ENCODE data around the gene DOCK9. TPM values are rescaled to one million over a fixed set of nuclear protein-coding genes. Genes with fewer than 3 reads are reported as not detected.

The DOCK9 gene
- total and polyA plus RNA-seq, 2 experiments from 2014 or later = 8.5 to 57.7 TPM

- TF ChIP-seq ETS1 (IDR thresholded peaks at IDR 0.05) (no peak), CREB1 (CRISPR knock-in tag; IDR thresholded peaks at IDR 0.05; ENCODE audit: low read depth) (no peak), NANOG (IDR thresholded peaks at IDR 0.05; ENCODE audit: borderline replicate concordance) (no peak), JUNB (IDR thresholded peaks at IDR 0.05; ENCODE audit: unreplicated experiment) (no peak), POLR2AphosphoS5 (IDR thresholded peaks at IDR 0.05; ENCODE audit: low read depth) (no peak), CTCF (conservative IDR thresholded peaks at IDR 0.05; ENCODE audit: low read depth in 2 of 2) (no peak), STAT1 (IDR thresholded peaks at IDR 0.05; ENCODE audit: unreplicated experiment) (no peak), ZNF331 (CRISPR knock-in tag; IDR thresholded peaks at IDR 0.05; ENCODE audit: low read depth) (no peak), REST (IDR thresholded peaks at IDR 0.05; ENCODE audit: unreplicated experiment) (no peak)
Observed at GRCh38 chr13:98856983-98857382, 120.9 kb downstream of the DOCK9 start (continued).

GRCh38 chr13:98854448-98854847, 123.4 kb downstream of the DOCK9 start:
- H3K9me2 ChIP-seq (ENCODE audit: insufficient read depth) = no peaks in the 10 kb centered on the region
- H4K20me1 ChIP-seq (replicated peaks; ENCODE audit: insufficient read depth) = no peaks in the 10 kb centered on the region
- H3K4me3 Mint-ChIP-seq = no peak overlapping the region
- H3F3A ChIP-seq (replicated peaks; ENCODE audit: low read depth) = no peaks in the 10 kb centered on the region
- no peaks in the 10 kb centered on the region for H3K4me1 ChIP-seq (ENCODE audit: insufficient read depth)
- H3K9me3 Mint-ChIP-seq = no peaks in the 10 kb centered on the region
- no peaks in the 10 kb centered on the region for H3K27me3 ChIP-seq (ENCODE audit: insufficient read depth)
- no peak overlapping the region for H3K27ac ChIP-seq (ENCODE audit: low read depth)
- no peak overlapping the region for H2AFZ ChIP-seq
- no peak for DNase-seq (ENCODE audit: low spot score)
- H3K36me3 Mint-ChIP-seq (ENCODE audit: low read depth) = no peaks in the 10 kb centered on the region
- peaks cover 3% of the 10 kb centered on the region for H3K27me3 Mint-ChIP-seq (ENCODE audit: insufficient read depth, low read depth, poor library complexity)
- H3K4me3 ChIP-seq = no peak overlapping the region
- no peaks in the 10 kb centered on the region for H3K36me3 ChIP-seq (ENCODE audit: insufficient read depth)
- peaks cover 7% of the 10 kb centered on the region; the same call in 2 of the 3 replicates for H3K4me1 Mint-ChIP-seq
- no peak overlapping the region for H3K27ac Mint-ChIP-seq
- H3K4me2 ChIP-seq = no peak overlapping the region
- TF ChIP-seq ZNF114 (CRISPR knock-in tag; IDR thresholded peaks at IDR 0.05) (no peak), ZNF462 (CRISPR knock-in tag; IDR thresholded peaks at IDR 0.05) (no peak)
- ATAC-seq = no peak
- H3K79me2 ChIP-seq (replicated peaks; ENCODE audit: insufficient read depth) = no peaks in the 10 kb centered on the region
